BE2C (cell line): Measurements from ENCODE around the gene ARHGEF5.
"Not testable (repeated sequence)": the region's sequence is repeated elsewhere in the genome, so short reads cannot be mapped to it uniquely, and the experiment has no call there.

ENCODE experiments used
- DNase-seq: peaks from one replicate; pipeline ENCODE4 v3.0.0-alpha.2; 2020
- H3K27me3 ChIP-seq: fragments of 250-450 bp; sonication (Bioruptor Pico); 2 replicates; pipeline ENCODE4 v1.5.1; 2020; ENCODE audit warnings: mild to moderate bottlenecking
- H3K36me3 ChIP-seq: fragments of 250-450 bp; sonication (Bioruptor Pico); 2 replicates; pipeline ENCODE4 v1.5.1; 2020; ENCODE audit warnings: mild to moderate bottlenecking
- H3K4me1 ChIP-seq: fragments of 250-450 bp; sonication (Bioruptor Pico); 2 replicates; pipeline ENCODE4 v1.5.1; 2020
- H3K4me3 ChIP-seq: 2 replicates; pipeline ENCODE4 v1.5.1; 2011; ENCODE audit warnings: low read depth, low read length
- H3K9me3 ChIP-seq: fragments of 250-450 bp; sonication (Bioruptor Pico); 2 replicates; pipeline ENCODE4 v1.5.1; 2020
- CTCF ChIP-seq: IDR thresholded peaks from 2 replicates; pipeline ENCODE4 v1.5.1; 2012; ENCODE audit warnings: mild to moderate bottlenecking, low read depth, low read length

The ARHGEF5 gene

GRCh38 chr7:144362061-144362460 is 6.9 kb downstream of the ARHGEF5 start:
- not testable (repeated sequence) for DNase-seq, H3K4me3 ChIP-seq, H3K4me1 ChIP-seq, H3K27me3 ChIP-seq, H3K36me3 ChIP-seq, H3K9me3 ChIP-seq

- H3K4me1 ChIP-seq, H3K27me3 ChIP-seq, H3K36me3 ChIP-seq, DNase-seq, H3K4me3 ChIP-seq, H3K9me3 ChIP-seq: not testable (repeated sequence)
Observed at GRCh38 chr7:144365523-144365922, 10.3 kb downstream of the ARHGEF5 start.

- H3K27me3 ChIP-seq, H3K36me3 ChIP-seq, H3K4me3 ChIP-seq: not testable (repeated sequence)
Observed at GRCh38 chr7:144367250-144367649, 12.0 kb downstream of the ARHGEF5 start.

GRCh38 chr7:144369221-144369620 is 14.0 kb downstream of the ARHGEF5 start:
- not testable (repeated sequence) for H3K9me3 ChIP-seq, H3K27me3 ChIP-seq, H3K36me3 ChIP-seq, DNase-seq, H3K4me3 ChIP-seq, H3K4me1 ChIP-seq

More at GRCh38 chr7:144367250-144367649, 12.0 kb downstream of the ARHGEF5 start:
- H3K9me3 ChIP-seq, DNase-seq, H3K4me1 ChIP-seq: not testable (repeated sequence)

- no peak for TF ChIP-seq CTCF
- no peak for DNase-seq
- H3K4me1 ChIP-seq = no peaks in the 10 kb centered on the region
- H3K36me3 ChIP-seq = no peaks in the 10 kb centered on the region
- no peak overlapping the region for H3K4me3 ChIP-seq
- no peaks in the 10 kb centered on the region; the same call in 1 of the 2 replicates for H3K9me3 ChIP-seq
- H3K27me3 ChIP-seq = no peaks in the 10 kb centered on the region
Observed at GRCh38 chr7:144378651-144379050, 23.4 kb downstream of the ARHGEF5 start.

- H3K9me3 ChIP-seq = no peaks in the 10 kb centered on the region; the same call in 1 of the 2 replicates
- H3K27me3 ChIP-seq = no peaks in the 10 kb centered on the region
- H3K4me3 ChIP-seq = no peak overlapping the region
- no peak for TF ChIP-seq CTCF
- H3K36me3 ChIP-seq = no peaks in the 10 kb centered on the region
- H3K4me1 ChIP-seq = no peaks in the 10 kb centered on the region
- DNase-seq = no peak
Observed at GRCh38 chr7:144379776-144380384, 24.7 kb downstream of the ARHGEF5 start.

- H3K4me3 ChIP-seq = no peak overlapping the region
- H3K4me1 ChIP-seq = no peaks in the 10 kb centered on the region
Observed at GRCh38 chr7:144384071-144384470, 28.9 kb downstream of the ARHGEF5 start.

More at GRCh38 chr7:144384071-144384470, 28.9 kb downstream of the ARHGEF5 start:
- no peak for DNase-seq
- H3K9me3 ChIP-seq = no peaks in the 10 kb centered on the region
- H3K36me3 ChIP-seq = no peaks in the 10 kb centered on the region
- H3K27me3 ChIP-seq = no peaks in the 10 kb centered on the region
- no peak for TF ChIP-seq CTCF
